Measurements from ENCODE around the gene MYH16. TPM values are rescaled to one million over a fixed set of nuclear protein-coding genes. Genes with fewer than 3 reads are reported as not detected.

MYH16 gene
- total RNA-seq, 2 experiments from 2014 or later, result not detected

GRCh38 chr7:99244939-99245338, 27.7 kb upstream of the MYH16 start:
- intact Hi-C loops (cut with micrococcal nuclease), result no loop called here
- CTCF ChIA-PET, result no interaction called here
- POLR2A ChIA-PET, result no interaction called here
- H3K36me3 Mint-ChIP-seq, result no peaks in the 10 kb centered on the region
- no peaks in the 10 kb centered on the region for H3K4me1 Mint-ChIP-seq (ENCODE audit: low read depth)
- H3K27ac Mint-ChIP-seq, result no peak overlapping the region
- no peak for DNase-seq
- H3K27me3 Mint-ChIP-seq, result peaks cover 10% of the 10 kb centered on the region
- H3K4me3 Mint-ChIP-seq, result no peak overlapping the region
- no peaks in the 10 kb centered on the region for H3K9me3 Mint-ChIP-seq

GRCh38 chr7:99248391-99249095, 24.1 kb upstream of the MYH16 start:
- Mint-ChIP-seq H3K27me3 (peaks cover 8% of the 10 kb centered on the region), H3K36me3 (no peaks in the 10 kb centered on the region), H3K27ac (no peak overlapping the region), H3K9me3 (no peaks in the 10 kb centered on the region), H3K4me1 (ENCODE audit: low read depth) (no peaks in the 10 kb centered on the region), H3K4me3 (no peak overlapping the region)
- DNase-seq, result no peak
- intact Hi-C loops (cut with micrococcal nuclease), result no loop called here
- CTCF ChIA-PET, result interaction anchor here (0.6 to 1.2 kb wide), 2 partner anchors 64 to 90 kb away, joined by 3 to 4 read pairs; no protein-coding TSS in a partner anchor
- POLR2A ChIA-PET, result no interaction called here

GRCh38 chr7:99249985-99250575, 22.6 kb upstream of the MYH16 start:
- H3K4me1 Mint-ChIP-seq (ENCODE audit: low read depth), result no peaks in the 10 kb centered on the region
- no peaks in the 10 kb centered on the region for H3K9me3 Mint-ChIP-seq
- no peak for DNase-seq
- no peak overlapping the region for H3K4me3 Mint-ChIP-seq
- no peak overlapping the region for H3K27ac Mint-ChIP-seq
- CTCF ChIA-PET, result no interaction called here
- H3K36me3 Mint-ChIP-seq, result no peaks in the 10 kb centered on the region
- H3K27me3 Mint-ChIP-seq, result peaks cover 6% of the 10 kb centered on the region
- POLR2A ChIA-PET, result no interaction called here
- intact Hi-C loops (cut with micrococcal nuclease), result no loop called here

GRCh38 chr7:99252166-99252895, 20.3 kb upstream of the MYH16 start:
- Mint-ChIP-seq H3K36me3 (no peaks in the 10 kb centered on the region), H3K9me3 (no peaks in the 10 kb centered on the region), H3K27me3 (peaks cover 5% of the 10 kb centered on the region), H3K4me3 (no peak overlapping the region), H3K4me1 (ENCODE audit: low read depth) (no peaks in the 10 kb centered on the region), H3K27ac (no peak overlapping the region)
- ChIA-PET POLR2A (no interaction called here), CTCF (no interaction called here)
- intact Hi-C loops (cut with micrococcal nuclease), result no loop called here
- DNase-seq, result no peak

- no peaks in the 10 kb centered on the region for H3K36me3 Mint-ChIP-seq
- CTCF ChIA-PET, result no interaction called here
- POLR2A ChIA-PET, result no interaction called here
- no peak overlapping the region for H3K4me3 Mint-ChIP-seq
- intact Hi-C loops (cut with micrococcal nuclease), result no loop called here
- no peaks in the 10 kb centered on the region for H3K4me1 Mint-ChIP-seq (ENCODE audit: low read depth)
- H3K27ac Mint-ChIP-seq, result no peak overlapping the region
- H3K27me3 Mint-ChIP-seq, result peaks cover 3% of the 10 kb centered on the region
- H3K9me3 Mint-ChIP-seq, result no peaks in the 10 kb centered on the region
- DNase-seq, result no peak
Observed at GRCh38 chr7:99253369-99253768, 19.3 kb upstream of the MYH16 start.

GRCh38 chr7:99254390-99254789, 18.2 kb upstream of the MYH16 start:
- ChIA-PET POLR2A (no interaction called here), CTCF (no interaction called here)
- H3K36me3 Mint-ChIP-seq, result no peaks in the 10 kb centered on the region
- intact Hi-C loops (cut with micrococcal nuclease), result no loop called here
- H3K9me3 Mint-ChIP-seq, result no peaks in the 10 kb centered on the region
- no peak overlapping the region for H3K27ac Mint-ChIP-seq
- H3K4me1 Mint-ChIP-seq (ENCODE audit: low read depth), result no peaks in the 10 kb centered on the region
- H3K4me3 Mint-ChIP-seq, result no peak overlapping the region
- H3K27me3 Mint-ChIP-seq, result no peaks in the 10 kb centered on the region
- DNase-seq, result no peak

GRCh38 chr7:99255463-99255862, 17.2 kb upstream of the MYH16 start:
- Mint-ChIP-seq H3K27me3 (no peaks in the 10 kb centered on the region), H3K36me3 (no peaks in the 10 kb centered on the region), H3K4me1 (ENCODE audit: low read depth) (no peaks in the 10 kb centered on the region), H3K4me3 (no peak overlapping the region), H3K27ac (no peak overlapping the region), H3K9me3 (no peaks in the 10 kb centered on the region)
- intact Hi-C loops (cut with micrococcal nuclease), result no loop called here
- ChIA-PET CTCF (no interaction called here), POLR2A (no interaction called here)
- no peak for DNase-seq

GRCh38 chr7:99257065-99257464, 15.6 kb upstream of the MYH16 start:
- ChIA-PET POLR2A (no interaction called here), CTCF (no interaction called here)
- Mint-ChIP-seq H3K27ac (no peak overlapping the region), H3K4me1 (ENCODE audit: low read depth) (no peaks in the 10 kb centered on the region), H3K36me3 (no peaks in the 10 kb centered on the region), H3K27me3 (no peaks in the 10 kb centered on the region), H3K9me3 (no peaks in the 10 kb centered on the region), H3K4me3 (no peak overlapping the region)
- intact Hi-C loops (cut with micrococcal nuclease), result no loop called here
- DNase-seq, result no peak

- H3K4me1 Mint-ChIP-seq (ENCODE audit: low read depth), result no peaks in the 10 kb centered on the region
- H3K4me3 Mint-ChIP-seq, result no peak overlapping the region
- intact Hi-C loops (cut with micrococcal nuclease), result no loop called here
- DNase-seq, result no peak
- CTCF ChIA-PET, result no interaction called here
- H3K27ac Mint-ChIP-seq, result no peak overlapping the region
- POLR2A ChIA-PET, result no interaction called here
- no peaks in the 10 kb centered on the region for H3K36me3 Mint-ChIP-seq
- H3K9me3 Mint-ChIP-seq, result no peaks in the 10 kb centered on the region
- H3K27me3 Mint-ChIP-seq, result no peaks in the 10 kb centered on the region
Observed at GRCh38 chr7:99257675-99258074, 15.0 kb upstream of the MYH16 start.

- Mint-ChIP-seq H3K4me3 (no peak overlapping the region), H3K27me3 (no peaks in the 10 kb centered on the region), H3K36me3 (no peaks in the 10 kb centered on the region), H3K4me1 (ENCODE audit: low read depth) (no peaks in the 10 kb centered on the region), H3K27ac (no peak overlapping the region), H3K9me3 (no peaks in the 10 kb centered on the region)
- ChIA-PET CTCF (no interaction called here), POLR2A (no interaction called here)
- intact Hi-C loops (cut with micrococcal nuclease), result no loop called here
- DNase-seq, result no peak
Observed at GRCh38 chr7:99258501-99258900, 14.1 kb upstream of the MYH16 start.

- DNase-seq, result no peak
- Mint-ChIP-seq H3K27ac (no peak overlapping the region), H3K36me3 (no peaks in the 10 kb centered on the region), H3K27me3 (no peaks in the 10 kb centered on the region), H3K4me3 (no peak overlapping the region), H3K9me3 (no peaks in the 10 kb centered on the region), H3K4me1 (ENCODE audit: low read depth) (no peaks in the 10 kb centered on the region)
- POLR2A ChIA-PET, result no interaction called here
- intact Hi-C loops (cut with micrococcal nuclease), result no loop called here
- CTCF ChIA-PET, result no interaction called here
Observed at GRCh38 chr7:99260395-99260794, 12.2 kb upstream of the MYH16 start.

GRCh38 chr7:99261646-99262045, 11.0 kb upstream of the MYH16 start:
- POLR2A ChIA-PET, result no interaction called here
- no peaks in the 10 kb centered on the region for H3K9me3 Mint-ChIP-seq
- CTCF ChIA-PET, result no interaction called here

More at GRCh38 chr7:99261646-99262045, 11.0 kb upstream of the MYH16 start:
- Mint-ChIP-seq H3K27ac (no peak overlapping the region), H3K4me3 (no peak overlapping the region), H3K36me3 (no peaks in the 10 kb centered on the region), H3K4me1 (ENCODE audit: low read depth) (no peaks in the 10 kb centered on the region), H3K27me3 (peaks cover 4% of the 10 kb centered on the region)
- no peak for DNase-seq
- intact Hi-C loops (cut with micrococcal nuclease), result no loop called here

Measured in activated CD4-positive, alpha-beta memory T cell treated with anti-CD3 and anti-CD28 coated beads for 36 hours (primary cell).